GM21423 (cell line): ENCODE data around the gene ERVK3-1.
"Not testable (repeated sequence)": the region's sequence is repeated elsewhere in the genome, so short reads cannot be mapped to it uniquely, and the experiment has no call there.

Experiments
- ATAC-seq: cut with Tn5 transposase; IDR thresholded peaks from one replicate; pipeline ENCODE4 v1.9.1; 2021; ENCODE audit warnings: mild to moderate bottlenecking, moderate library complexity; ENCODE audit not compliant: unreplicated experiment

Gene ERVK3-1

DNA sequence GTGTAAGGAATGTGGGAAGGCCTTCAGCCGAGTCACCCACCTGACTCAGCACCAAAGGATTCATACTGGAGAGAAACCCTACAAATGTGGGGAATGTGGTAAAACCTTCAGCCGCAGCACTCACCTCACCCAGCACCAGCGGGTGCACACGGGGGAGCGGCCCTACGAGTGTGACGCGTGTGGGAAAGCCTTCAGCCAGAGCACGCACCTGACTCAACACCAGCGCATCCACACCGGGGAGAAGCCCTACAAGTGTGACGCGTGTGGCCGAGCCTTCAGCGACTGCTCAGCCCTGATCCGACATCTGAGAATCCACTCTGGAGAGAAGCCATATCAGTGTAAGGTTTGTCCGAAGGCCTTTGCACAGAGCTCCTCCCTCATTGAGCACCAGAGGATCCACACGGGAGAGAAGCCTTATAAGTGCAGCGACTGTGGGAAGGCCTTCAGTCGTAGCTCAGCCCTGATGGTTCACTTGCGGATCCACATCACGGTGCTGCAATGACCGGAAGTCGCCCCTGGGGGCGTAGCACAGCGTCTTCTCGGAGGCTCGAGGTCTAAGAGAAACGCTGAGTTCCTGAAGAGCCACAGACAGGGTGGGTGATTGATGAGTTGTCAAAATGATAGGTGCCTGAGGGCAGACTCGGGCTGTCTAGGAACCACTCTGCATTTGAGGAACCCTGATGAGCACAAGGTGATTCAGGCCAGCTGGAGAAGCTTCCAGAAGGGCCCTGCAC, 33.8 kb downstream of the ERVK3-1 start:
- no peak for ATAC-seq

DNA sequence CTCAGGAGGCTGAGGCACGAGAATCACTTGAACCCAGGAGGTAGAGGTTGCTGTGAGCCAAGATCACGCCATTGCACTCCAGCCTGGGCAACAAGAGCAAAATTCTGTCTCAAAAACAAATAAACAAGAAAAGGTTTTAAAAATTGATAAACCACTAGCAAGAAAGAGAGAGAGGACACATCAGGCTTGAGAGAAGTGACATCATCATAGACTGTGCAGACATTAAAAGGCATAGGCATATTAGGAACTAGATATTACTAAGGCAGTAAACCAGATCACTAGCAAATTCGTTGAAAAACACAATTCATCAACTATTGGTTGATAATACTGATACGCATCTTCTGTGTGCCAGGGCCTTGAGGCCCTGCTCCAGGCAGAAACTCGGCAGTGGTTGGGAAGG, 40.4 kb downstream of the ERVK3-1 start:
- ATAC-seq, result no peak

DNA sequence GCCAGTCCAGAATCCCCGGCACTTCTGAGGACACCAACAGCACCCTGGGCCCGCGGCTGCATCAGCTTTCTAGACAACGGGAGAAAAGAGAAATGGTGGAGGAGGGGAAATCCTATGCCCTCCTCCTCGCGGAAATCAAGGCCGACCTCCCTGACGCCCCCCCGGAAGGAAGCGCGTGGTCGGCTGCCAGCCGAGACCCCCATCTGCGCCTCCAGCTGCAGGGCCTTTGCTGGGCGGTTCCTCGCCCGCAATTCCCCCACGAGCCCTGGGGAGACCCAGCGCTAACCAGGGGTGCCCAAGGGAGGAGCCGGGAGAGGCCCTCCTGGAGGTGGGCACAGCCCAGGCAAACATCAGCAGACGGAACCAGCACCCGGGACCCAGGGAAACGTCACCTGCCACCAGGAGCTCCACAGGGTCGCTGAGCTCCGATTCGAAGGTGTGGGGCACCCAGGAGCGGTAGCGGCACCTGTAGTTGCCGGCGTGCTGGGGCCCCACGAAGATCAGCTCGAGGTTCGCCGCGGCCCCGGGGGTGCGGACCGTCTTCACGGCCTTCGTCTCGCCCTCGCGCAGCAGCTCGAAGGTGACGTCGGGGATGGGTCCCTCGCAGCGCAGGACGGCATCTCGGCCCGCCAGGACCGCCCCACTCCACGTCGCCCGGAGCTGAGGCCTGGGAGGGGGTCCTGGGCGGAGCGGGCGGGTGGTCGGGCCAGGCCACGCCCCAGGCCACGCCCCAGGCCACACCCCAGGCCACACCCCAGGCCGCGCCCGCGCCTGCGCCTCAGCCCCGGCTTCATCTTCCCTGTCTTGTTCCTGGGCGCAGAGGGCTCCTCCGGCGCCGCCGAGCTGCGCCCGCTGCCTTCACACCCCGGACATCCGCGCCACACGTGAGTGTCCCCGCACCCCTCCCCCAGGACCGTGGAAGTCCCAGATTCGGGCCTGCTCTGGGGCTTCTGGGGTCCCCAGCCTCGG, 42.1 kb downstream of the ERVK3-1 start:
- peak; percentile 89 for ATAC-seq

DNA sequence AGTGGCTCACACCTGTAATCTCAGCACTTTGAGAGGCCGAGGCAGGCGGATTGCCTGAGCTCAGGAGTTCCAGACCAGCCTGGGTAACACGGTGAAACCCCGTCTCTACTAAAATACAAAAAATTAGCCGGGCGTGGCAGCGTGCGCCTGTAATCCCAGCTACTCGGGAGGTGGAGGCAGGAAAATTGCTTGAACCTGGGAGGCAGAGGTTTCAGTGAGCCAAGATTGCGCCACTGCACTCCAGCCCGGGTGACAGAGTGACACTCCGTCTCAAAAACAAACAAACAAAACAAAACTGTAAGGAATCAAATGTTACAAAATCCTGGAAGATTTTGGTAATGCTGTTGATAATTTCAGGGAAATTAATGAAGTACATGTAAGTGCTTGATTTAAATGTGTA, 42.9 kb downstream of the ERVK3-1 start:
- ATAC-seq, result not testable (repeated sequence)

- ATAC-seq, result no peak
Observed at GRCh38 chr19:58349590-58349989, 44.4 kb downstream of the ERVK3-1 start.

DNA sequence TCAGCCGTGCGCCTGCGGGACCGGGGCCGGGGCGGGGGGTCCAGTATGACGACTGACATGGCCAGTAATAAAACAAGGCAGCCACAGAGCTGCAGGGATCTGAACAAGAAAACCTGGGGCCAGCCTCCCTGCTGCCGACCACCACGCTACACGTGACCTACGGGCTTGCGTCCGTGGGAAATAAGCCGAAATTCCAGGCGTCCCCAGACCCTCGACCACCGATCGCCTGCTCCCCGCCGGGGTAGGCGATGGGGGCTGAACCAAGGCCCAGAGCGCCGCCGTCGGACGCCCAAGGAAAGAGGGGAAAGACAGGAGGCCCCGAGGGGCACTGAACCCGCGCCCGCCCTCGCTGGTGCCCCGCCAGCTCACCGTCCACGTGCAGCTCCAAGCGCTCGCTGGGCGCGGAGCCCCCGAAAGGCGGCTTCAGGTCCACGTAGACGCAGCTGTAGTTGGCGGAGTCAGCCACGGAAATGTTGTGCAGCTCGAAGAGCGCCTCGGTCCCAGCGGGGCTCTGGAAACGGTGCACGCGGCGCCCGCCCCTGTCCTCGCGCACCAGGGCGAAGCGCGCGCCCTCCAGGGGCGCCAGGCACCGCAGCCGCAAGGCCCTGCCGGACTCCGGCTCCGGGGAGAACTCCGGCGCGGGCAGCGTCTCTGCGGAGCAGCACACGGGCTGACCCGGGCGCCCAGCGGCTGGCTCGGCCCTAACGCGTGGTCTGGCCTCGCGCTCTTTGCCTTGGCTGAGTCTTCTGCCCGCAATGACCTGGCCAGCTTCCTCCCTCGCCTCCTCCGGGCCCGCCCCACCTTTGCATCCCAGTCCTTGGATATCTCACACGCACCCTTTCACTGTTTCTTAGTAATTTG, 45.1 kb downstream of the ERVK3-1 start:
- ATAC-seq, result no peak

GRCh38 chr19:58350871-58351557, 45.8 kb downstream of the ERVK3-1 start:
- ATAC-seq, result no peak

DNA sequence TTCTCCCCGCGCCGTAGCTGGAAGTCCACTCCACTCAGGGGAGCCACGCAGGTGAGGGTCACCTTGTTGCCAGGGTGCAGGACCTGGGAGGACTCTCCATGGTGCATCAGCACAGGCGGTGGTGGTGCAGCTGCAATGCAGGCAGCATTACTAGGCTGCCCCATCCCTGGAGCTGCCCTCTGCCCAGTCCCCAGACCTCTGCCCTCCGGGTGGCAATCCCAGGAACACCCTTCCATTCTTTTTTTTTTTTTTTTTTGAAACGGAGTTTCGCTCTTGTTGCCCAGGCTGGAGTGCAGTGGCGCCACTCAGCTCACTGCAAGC, 46.3 kb downstream of the ERVK3-1 start:
- ATAC-seq, result no peak

GRCh38 chr19:58351990-58352755, 47.0 kb downstream of the ERVK3-1 start:
- ATAC-seq, result no peak

DNA sequence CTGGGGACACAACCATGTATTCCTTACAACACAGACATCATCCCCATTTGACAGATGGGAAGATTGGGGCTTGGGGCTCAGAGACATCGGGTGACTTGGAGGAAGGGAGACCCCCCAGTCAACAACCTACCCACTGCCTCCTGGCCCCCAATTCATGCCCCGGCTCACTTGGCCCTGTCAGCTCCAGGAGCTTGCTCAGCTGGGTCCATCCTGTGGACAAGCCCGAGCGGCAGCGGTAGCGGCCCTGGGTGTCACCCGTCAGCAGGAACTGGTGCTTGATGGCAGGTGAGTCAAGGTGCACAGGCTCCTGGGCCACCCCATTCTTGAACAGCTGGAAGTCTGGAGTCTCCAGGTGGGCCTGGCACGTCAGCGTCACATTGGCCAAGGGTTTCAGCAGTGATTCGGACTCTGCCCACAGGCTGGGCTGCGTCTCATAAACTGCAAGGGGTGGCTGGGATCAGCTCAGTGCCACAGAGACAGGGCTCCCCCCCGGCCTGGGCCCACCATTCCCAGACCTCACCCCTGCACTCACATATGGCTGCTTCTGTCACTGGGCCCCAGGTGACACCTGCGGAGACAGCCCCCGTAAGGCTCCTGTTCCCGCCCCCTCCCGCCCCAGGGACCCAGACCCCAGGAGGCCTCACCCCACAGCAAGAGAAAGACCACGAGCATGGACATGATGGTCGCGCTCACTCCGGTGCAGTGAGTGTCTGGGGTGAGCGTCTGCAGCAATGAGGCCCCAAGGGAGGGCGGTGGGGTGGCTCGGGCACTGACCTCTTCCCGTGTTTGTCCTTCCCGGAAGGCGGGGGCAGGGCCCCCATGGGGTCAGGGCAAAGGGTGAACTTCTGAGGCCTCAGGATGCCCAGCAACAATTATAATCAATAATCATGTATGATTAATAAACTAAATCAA, 47.8 kb downstream of the ERVK3-1 start, which contains the start of gene A1BG:
Gene A1BG, minus strand, starts transcription at position 733 of the 912 bp plus-strand sequence. Its CDS starts 55 bp downstream, at position 678.
- ATAC-seq, result no peak

DNA sequence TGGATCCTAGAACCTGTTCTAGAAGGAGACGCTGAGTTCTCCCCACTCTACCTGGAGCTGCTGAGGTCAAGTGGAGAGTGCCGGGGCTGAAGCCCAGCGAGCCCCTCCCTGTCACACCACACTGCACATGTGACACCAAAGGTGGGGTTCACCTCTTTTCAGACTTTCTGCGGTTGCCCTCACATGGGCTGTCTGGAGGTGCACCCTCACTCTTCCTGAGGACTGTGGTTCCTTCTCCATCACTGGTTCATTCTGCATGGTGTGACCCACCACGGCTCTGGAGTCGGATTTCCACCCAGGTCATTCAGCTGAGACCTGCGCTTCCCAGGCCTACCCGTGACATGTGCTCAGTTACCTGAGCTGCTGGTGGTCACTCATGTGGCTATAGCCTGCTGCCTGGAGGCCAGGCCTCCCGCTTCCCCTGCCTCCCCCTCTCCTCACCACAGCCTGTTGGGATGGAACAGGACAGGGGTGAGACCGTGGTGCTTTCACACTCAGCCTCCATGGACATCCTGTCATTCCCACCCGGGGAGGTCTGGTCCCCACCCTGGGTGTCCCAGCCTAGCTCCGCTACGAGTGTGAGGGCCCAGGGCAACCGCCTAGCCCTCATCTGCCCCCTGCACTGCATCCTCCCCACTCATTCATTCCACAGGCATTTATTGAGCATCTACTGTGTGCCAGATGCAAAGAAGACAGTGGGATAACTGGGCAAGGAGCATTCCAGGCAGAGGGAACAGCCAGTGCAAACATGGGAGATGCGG, 48.7 kb downstream of the ERVK3-1 start:
- no peak for ATAC-seq

DNA sequence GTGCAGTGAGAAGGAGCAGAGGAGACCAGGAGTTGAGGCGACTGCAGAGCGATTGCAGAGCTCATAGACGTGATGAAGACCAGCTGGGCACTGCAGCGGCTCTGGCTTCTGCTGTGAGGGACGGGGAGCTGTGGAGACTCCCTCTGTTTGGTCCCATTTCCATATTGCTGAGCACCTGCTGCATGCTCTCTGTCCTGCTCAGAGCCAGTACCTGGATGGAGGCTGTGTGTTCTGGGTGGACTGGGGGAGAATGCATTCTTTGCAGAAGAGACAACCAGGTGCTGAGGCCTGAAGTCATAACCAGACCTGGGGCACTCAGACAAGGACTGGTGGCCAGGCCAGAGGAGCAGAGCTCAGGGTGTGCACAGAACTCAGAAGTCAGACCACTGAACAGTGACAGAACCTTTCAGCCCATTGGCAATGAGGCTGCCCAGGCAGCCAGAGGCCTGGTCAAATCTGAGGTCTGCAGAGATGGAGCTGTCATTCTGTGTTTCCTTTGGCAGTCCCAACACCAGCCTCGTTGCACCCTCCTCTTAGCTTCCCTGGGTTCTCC, 49.4 kb downstream of the ERVK3-1 start:
- ATAC-seq, result no peak

DNA sequence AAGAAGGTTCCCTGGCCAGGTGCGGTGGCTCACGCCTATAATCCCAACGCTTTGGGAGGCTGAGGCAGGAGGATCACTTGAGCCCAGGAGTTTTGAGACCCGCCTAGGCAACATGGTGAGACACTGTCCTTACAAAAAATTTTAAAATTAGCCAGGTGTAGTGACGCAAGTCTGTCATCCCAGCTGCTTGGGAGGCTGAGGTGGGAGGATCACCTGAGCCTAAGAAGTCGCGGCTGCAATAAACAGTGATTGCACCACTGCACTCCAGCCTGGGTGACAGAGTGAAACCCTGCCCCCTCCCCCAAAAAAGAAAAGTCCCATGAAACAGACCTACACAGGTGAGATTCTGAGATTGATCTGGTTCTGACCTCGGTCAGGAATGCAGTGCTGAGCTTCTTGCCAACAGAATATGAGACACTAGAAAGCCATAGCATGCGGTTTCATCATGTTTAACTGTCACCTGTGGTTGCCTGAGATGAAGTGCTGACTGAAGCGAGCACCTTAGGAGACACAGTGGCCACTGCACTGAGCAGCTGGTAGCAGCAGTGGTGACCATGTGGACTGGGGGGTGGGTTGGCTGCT, 50.1 kb downstream of the ERVK3-1 start:
- ATAC-seq, result no peak

- ATAC-seq, result no peak
Observed at GRCh38 chr19:58355908-58356765, 51.0 kb downstream of the ERVK3-1 start.

DNA sequence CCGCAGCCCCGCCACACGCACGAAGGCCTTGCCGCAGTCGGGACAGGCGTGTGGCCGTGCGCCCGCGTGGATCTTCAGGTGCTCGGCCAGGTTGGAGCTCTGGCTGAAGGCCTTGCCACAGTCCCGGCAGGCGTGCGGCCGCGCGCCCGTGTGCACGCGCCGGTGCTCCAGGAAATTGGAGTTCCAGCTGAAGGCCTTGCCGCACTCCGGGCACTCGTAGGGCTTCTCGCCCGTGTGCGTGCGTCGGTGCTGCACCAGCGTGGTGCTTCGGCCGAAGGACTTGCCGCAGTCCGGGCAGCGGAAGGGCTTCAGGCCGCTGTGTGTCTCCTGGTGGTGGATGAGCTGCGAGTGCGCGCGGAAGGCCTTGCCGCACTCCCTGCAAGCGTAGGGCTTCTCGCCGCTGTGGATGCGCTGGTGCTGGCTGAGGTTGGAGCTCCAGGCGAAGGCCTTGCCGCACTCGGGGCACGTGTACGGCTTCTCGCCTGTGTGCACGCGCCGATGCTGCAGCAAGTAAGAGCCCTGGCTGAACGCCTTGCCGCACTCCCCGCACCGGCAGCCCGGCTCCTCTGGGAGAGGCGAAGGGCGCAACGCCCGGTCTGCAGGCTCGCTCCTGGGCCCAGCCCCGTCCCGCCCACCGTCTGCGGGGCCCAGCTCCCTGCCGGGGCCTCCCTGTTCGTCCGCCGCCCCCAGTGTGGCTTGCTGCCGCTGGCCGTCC, 51.7 kb downstream of the ERVK3-1 start:
- ATAC-seq, result no peak
